Smooth muscle cell (in vitro differentiated cells): ENCODE data around the gene ZFAND2B. TPM values are rescaled to one million over a fixed set of nuclear protein-coding genes. Genes with fewer than 3 reads are reported as not detected.

Experiments
- DNase-seq: peaks from one replicate; lab custom pipeline; 2025; ENCODE audit not compliant: unreplicated experiment; lab: John Stamatoyannopoulos, UW
- H2AFZ ChIP-seq: fragments of 200-600 bp; sonication (generic); 2 replicates; pipeline ENCODE4 v1.6.0; 2016; ENCODE audit warnings: antibody characterized with exemption, low read depth, mild to moderate bottlenecking
- H3F3A ChIP-seq: fragments of 200-600 bp; sonication (generic); 2 replicates; pipeline ENCODE4 v1.6.0; 2017; ENCODE audit warnings: antibody characterized with exemption, low read depth
- H3K27ac ChIP-seq: fragments of 200-600 bp; sonication (generic); 2 replicates; pipeline ENCODE4 v1.5.1; 2016; ENCODE audit warnings: low read depth, mild to moderate bottlenecking
- H3K27me3 ChIP-seq: fragments of 200-600 bp; sonication (generic); 2 replicates; pipeline ENCODE4 v1.6.1; 2016; ENCODE audit warnings: low read depth, mild to moderate bottlenecking
- H3K36me3 ChIP-seq: fragments of 200-600 bp; sonication (generic); 2 replicates; pipeline ENCODE4 v1.5.1; 2016; ENCODE audit warnings: low read depth
- H3K4me1 ChIP-seq: fragments of 200-600 bp; sonication (generic); 2 replicates; pipeline ENCODE4 v1.5.1; 2016; ENCODE audit warnings: low read depth
- H3K4me2 ChIP-seq: fragments of 200-600 bp; sonication (generic); 2 replicates; pipeline ENCODE4 v1.6.0; 2016; ENCODE audit warnings: mild to moderate bottlenecking
- H3K4me3 ChIP-seq: fragments of 200-600 bp; sonication (generic); 2 replicates; pipeline ENCODE4 v1.5.1; 2016; ENCODE audit warnings: mild to moderate bottlenecking
- H3K79me2 ChIP-seq: fragments of 200-600 bp; sonication (generic); 2 replicates; pipeline ENCODE4 v1.6.0; 2016; ENCODE audit warnings: low read depth, mild to moderate bottlenecking
- H3K9ac ChIP-seq: fragments of 200-600 bp; sonication (generic); 2 replicates; pipeline ENCODE4 v1.6.0; 2016; ENCODE audit warnings: low read depth
- H3K9me3 ChIP-seq: fragments of 200-600 bp; sonication (generic); replicated peaks from 2 replicates; pipeline ENCODE4 v1.5.1; 2016; ENCODE audit warnings: low read depth
- H4K20me1 ChIP-seq: fragments of 200-600 bp; sonication (generic); 2 replicates; pipeline ENCODE4 v1.6.0; 2016; ENCODE audit warnings: low read depth
- WGBS: methylation state at CpG from one replicate; pipeline ENCODE4 v1.1.7; 2016; ENCODE audit warnings: low lambda C conversion rate; 5-methylcytosine and 5-hydroxymethylcytosine counted together
- polyA plus RNA-seq: library from polyadenylated mRNA; unstranded; fragments of >200 nt; fragmentation: Nextera tagmentation; extraction: Ambion mirVana; gene quantifications from 2 replicates; pipeline ENCODE4 v1.2.1, GENCODE V29; 2016
- total RNA-seq: library from RNA; depleted of rRNA; stranded (reverse); fragments of >200 nt; gene quantifications from 2 replicates; pipeline ENCODE4 v1.2.3, GENCODE V29; 2014
- TF ChIP-seq, protein P1 (sequence below): fragments of 200-600 bp; sonication (generic); IDR thresholded peaks from 2 replicates; pipeline ENCODE4 v1.5.1; 2017; ENCODE audit warnings: borderline replicate concordance, mild to moderate bottlenecking, antibody characterized with exemption; ENCODE audit not compliant: insufficient read depth, poor library complexity, severe bottlenecking

Gene ZFAND2B
- total and polyA plus RNA-seq, 2 experiments from 2014 or later = 19.1 to 48.3 TPM

- no peak overlapping the region for H2AFZ ChIP-seq
- H3K4me3 ChIP-seq = no peak overlapping the region
- no peak overlapping the region for H3K27ac ChIP-seq
- H3K79me2 ChIP-seq = no peaks in the 10 kb centered on the region
- H4K20me1 ChIP-seq = no peaks in the 10 kb centered on the region
- TF ChIP-seq, protein P1, sequence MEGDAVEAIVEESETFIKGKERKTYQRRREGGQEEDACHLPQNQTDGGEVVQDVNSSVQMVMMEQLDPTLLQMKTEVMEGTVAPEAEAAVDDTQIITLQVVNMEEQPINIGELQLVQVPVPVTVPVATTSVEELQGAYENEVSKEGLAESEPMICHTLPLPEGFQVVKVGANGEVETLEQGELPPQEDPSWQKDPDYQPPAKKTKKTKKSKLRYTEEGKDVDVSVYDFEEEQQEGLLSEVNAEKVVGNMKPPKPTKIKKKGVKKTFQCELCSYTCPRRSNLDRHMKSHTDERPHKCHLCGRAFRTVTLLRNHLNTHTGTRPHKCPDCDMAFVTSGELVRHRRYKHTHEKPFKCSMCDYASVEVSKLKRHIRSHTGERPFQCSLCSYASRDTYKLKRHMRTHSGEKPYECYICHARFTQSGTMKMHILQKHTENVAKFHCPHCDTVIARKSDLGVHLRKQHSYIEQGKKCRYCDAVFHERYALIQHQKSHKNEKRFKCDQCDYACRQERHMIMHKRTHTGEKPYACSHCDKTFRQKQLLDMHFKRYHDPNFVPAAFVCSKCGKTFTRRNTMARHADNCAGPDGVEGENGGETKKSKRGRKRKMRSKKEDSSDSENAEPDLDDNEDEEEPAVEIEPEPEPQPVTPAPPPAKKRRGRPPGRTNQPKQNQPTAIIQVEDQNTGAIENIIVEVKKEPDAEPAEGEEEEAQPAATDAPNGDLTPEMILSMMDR = no peak
- no peak overlapping the region for H3K4me2 ChIP-seq
- 84% methylated on average over 6 of the region's 6 CpGs for WGBS
- no peaks in the 10 kb centered on the region for H3K9me3 ChIP-seq
- no peaks in the 10 kb centered on the region for H3F3A ChIP-seq
- peaks cover 4% of the 10 kb centered on the region for H3K4me1 ChIP-seq
- H3K27me3 ChIP-seq = no peaks in the 10 kb centered on the region
- H3K9ac ChIP-seq = no peak overlapping the region
- H3K36me3 ChIP-seq = no peaks in the 10 kb centered on the region
- no peak for DNase-seq
Measured at GRCh38 chr2:219163156-219163555, 43.4 kb upstream of the ZFAND2B start.

- H3K4me2 ChIP-seq = no peak overlapping the region
- H2AFZ ChIP-seq = no peak overlapping the region
- H3K9ac ChIP-seq = no peak overlapping the region
- H3K79me2 ChIP-seq = no peaks in the 10 kb centered on the region
- H3K27me3 ChIP-seq = no peaks in the 10 kb centered on the region
- no peaks in the 10 kb centered on the region for H3F3A ChIP-seq
- H3K4me3 ChIP-seq = no peak overlapping the region
- WGBS = 87% methylated on average over 10 of the region's 10 CpGs
- TF ChIP-seq, protein P1 = no peak
- DNase-seq = no peak
- no peaks in the 10 kb centered on the region for H3K9me3 ChIP-seq
- H3K4me1 ChIP-seq = no peaks in the 10 kb centered on the region
- H3K27ac ChIP-seq = no peak overlapping the region
- no peaks in the 10 kb centered on the region for H3K36me3 ChIP-seq
- H4K20me1 ChIP-seq = no peaks in the 10 kb centered on the region
Measured at GRCh38 chr2:219165058-219165911, 41.3 kb upstream of the ZFAND2B start.

DNA sequence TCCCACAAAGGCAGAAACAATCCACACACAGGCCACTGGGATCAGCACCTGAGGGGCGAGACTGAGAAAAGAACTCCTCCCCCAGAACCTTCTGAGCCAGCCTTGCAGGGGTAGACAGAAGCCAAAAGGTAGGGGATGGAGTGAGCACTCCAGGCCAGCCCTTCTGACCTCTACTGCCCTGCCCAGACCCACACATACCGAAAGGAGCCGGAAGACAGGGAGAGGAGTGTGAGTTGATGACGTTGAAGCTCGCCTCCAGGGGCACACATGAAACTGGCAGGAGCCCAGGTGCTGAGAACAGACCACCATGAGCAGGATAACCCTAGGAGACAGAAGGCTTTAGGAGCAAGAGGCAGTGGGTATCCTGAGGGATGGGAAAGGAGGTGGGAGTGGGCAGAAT lies 38.6 kb upstream of the ZFAND2B start:
- Histone ChIP-seq H3K36me3 (no peaks in the 10 kb centered on the region), H3K4me2 (no peak overlapping the region)
- TF ChIP-seq, protein P1 = no peak

DNA sequence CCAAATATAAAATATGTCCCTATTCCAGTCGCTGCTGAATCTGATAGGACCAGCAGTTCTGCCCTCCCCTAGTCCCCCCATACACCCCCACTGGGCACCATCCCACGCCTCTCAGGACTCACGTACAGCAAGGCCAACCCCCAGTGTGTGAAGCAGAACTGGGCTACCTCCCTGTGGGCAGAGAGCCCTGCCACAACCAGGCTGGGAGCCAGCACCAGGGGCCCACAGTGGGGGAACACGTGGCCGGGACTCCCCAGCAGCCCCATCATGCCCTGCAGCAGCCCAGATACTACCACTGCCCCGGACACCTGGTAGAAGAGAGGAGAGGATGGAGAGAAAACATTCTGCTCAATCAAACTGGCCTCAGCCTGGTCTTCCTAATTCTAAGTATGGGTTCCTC lies 38.1 kb upstream of the ZFAND2B start:
- no peaks in the 10 kb centered on the region for H4K20me1 ChIP-seq
- H2AFZ ChIP-seq = no peak overlapping the region
- H3K36me3 ChIP-seq = no peaks in the 10 kb centered on the region
- no peak for DNase-seq
- TF ChIP-seq, protein P1 = no peak
- H3F3A ChIP-seq = peaks cover 3% of the 10 kb centered on the region
- H3K27ac ChIP-seq = no peak overlapping the region
- H3K27me3 ChIP-seq = no peaks in the 10 kb centered on the region
- no peaks in the 10 kb centered on the region for H3K9me3 ChIP-seq
- no peak overlapping the region for H3K9ac ChIP-seq
- no peaks in the 10 kb centered on the region for H3K79me2 ChIP-seq
- H3K4me2 ChIP-seq = no peak overlapping the region
- WGBS = 82% methylated on average over 6 of the region's 6 CpGs
- H3K4me3 ChIP-seq = no peak overlapping the region
- no peaks in the 10 kb centered on the region for H3K4me1 ChIP-seq

More for the DNA sequence above, 38.6 kb upstream of the ZFAND2B start:
- 79% methylated on average over 5 of the region's 5 CpGs for WGBS
- Histone ChIP-seq H3K9me3 (no peaks in the 10 kb centered on the region), H3K27me3 (no peaks in the 10 kb centered on the region), H3K27ac (no peak overlapping the region), H3F3A (peaks cover 3% of the 10 kb centered on the region), H4K20me1 (no peaks in the 10 kb centered on the region), H2AFZ (no peak overlapping the region), H3K4me3 (no peak overlapping the region), H3K4me1 (no peaks in the 10 kb centered on the region), H3K9ac (no peak overlapping the region), H3K79me2 (no peaks in the 10 kb centered on the region)
- no peak for DNase-seq
